HT1080 (cell line): Measurements from ENCODE around the gene ARHGEF26. TPM values are rescaled to one million over a fixed set of nuclear protein-coding genes. Genes with fewer than 3 reads are reported as not detected.
A peak's percentile ranks its signal among the peaks of the same experiment; 100 is the strongest.

Experiments used
- DNase-seq: peaks from one replicate; pipeline ENCODE4 v3.0.0-alpha.2; 2015; ENCODE audit warnings: low read depth
- total RNA-seq: library from RNA; depleted of rRNA; stranded (reverse); fragments of >200 nt; shearing (Covaris generic); gene quantifications from 2 replicates; pipeline ENCODE4 v1.2.3, GENCODE V29; 2014

Gene ARHGEF26
- total RNA-seq, 1 experiment from 2014 or later = 6.2 TPM

DNA sequence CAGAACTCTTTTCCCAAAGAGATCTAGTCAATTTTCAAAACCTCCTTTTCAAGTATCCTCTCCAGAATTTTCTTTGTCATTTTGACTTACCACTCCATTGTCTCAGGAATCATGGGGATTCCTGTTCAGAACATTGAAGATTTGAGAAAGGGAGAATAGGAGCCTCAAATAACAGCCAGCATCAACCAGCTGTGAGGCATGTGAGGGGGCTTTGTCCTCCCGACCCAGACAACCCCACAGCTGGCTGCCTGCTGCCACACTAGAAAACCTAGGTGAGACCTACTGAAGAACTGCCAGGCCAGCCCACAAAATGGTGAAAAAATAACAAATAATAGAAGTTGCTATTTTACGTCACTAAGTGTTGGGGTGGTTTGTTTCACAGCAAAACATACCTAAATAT is 5.9 kb upstream of the ARHGEF26 start:
- DNase-seq = no peak

GRCh38 chr3:154119951-154120350 is 1.2 kb upstream of the ARHGEF26 start:
- DNase-seq = no peak

GRCh38 chr3:154121701-154122551 is 736 bp downstream of the ARHGEF26 start:
- peak; percentile 58 for DNase-seq

GRCh38 chr3:154122552-154122911 is 1.3 kb downstream of the ARHGEF26 start:
- no peak for DNase-seq

GRCh38 chr3:154122912-154123559 is 1.8 kb downstream of the ARHGEF26 start:
- DNase-seq = no peak

DNA sequence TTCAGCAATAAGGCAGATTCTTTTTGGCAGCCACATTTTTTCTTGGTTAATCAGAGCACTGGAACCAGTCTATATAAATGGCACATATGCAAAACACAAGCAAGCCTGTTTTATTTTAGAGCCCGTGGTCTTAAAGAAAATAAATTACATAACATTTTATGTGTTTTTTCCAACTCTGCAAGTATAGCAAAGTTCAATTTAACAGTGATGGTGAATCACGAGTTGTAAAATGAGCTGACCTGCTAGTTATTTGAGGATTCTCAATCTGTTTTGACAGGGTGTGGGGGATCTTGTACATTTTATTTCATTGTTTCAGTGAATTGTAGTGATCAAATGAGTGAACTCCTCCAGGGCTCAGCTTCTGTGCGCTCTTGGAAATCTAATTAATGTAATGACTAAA is 2.7 kb downstream of the ARHGEF26 start:
- DNase-seq = peak; percentile 27

DNA sequence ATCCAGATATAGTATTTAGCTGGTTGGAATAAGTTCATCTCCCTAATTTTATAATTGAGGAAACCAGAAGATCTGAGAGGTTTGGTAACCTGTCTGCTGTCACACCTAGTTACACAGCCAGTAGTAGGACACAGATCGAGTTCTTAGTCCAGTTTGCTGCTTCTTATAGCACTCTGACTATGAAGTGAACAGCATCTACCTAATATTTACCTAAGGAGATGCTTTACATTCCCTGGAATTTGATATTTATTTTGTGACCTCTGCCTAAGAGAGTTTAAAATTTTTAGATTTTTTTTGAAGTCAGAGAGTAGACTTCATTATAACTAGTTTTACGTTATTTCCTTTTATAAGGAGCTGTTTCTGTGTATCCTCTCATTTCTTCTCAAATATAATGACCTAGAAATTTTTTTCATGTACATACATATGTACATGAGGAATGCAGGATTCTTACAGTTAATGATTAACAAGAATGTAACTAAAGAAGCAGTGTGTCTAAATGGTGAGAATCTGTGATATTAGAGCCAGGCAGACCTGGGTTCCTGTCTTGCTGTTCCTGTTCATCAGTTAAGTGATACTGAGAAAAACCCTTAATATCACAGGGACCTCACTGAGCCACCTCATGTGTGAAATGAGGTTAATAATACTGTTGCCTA is 4.3 kb downstream of the ARHGEF26 start:
- DNase-seq = no peak

- no peak for DNase-seq
These were observed 5.5 kb downstream of the ARHGEF26 start for GRCh38 chr3:154126651-154127050.

DNA sequence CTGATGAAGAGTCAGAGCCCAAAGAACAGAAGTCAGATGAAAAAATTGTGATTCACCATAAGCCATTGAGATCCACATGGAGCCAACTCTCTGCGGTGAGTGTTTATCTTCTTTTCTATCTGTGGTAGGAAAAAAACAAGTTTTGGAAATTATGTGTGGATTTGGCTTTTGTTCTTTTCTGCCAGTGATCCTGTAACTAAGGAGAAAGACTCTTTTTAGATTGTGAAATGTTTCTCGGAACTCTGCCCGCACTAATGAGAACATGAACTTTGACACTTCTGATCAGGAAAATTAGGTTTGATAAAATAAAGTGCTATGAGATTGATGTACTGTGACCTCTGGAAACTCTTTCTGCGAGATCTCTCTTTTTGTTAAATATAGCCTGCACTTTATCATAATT is 8.4 kb downstream of the ARHGEF26 start:
- no peak for DNase-seq

DNA sequence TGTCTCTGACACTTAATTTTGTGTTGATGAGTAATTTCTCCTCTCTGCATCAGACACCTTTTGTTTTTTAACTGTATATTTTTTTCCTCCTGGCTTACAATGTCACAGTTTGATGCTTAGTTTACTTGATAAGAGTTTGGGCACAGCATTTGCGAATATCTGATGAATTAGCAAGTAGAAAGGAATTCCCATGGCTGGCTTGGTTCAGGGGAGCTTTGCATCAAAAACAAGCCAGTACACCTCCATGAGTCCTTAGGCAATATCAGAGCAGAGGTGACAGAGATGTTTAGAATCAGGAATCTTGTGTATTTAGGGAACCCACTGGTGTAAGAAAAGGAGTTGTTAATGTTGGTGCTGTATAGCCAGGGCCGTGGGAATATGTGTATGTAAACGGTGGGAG is 9.3 kb downstream of the ARHGEF26 start:
- no peak for DNase-seq

GRCh38 chr3:154131830-154132229 is 10.6 kb downstream of the ARHGEF26 start:
- no peak for DNase-seq

DNA sequence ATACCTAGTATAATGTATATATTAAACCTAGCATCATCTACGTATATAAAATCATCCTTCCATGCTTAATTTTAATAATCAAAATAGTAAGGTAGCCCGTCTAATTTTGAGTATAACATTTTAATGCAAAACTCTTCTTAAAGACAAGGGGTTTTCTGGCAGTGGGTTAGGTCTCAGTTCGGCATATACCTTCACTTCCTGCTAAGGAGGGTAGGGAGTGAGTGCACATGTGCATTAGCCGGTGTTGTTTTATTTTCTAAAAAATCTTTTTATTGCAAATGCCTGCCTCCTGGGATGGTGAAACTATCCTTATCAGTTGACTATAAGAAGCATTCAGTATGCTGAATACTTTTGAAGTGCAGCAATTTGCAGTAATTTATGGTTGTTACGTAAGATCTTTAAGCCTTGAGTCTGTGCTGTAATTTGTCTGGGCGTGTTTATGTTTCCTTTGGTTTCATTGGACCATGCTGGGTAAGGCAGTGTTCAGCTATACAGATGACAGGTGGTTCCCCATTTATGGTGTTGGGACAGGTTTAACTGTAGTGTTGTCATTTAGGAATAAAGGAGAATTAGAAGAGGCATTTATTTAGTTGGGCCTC is 11.7 kb downstream of the ARHGEF26 start:
- no peak for DNase-seq

DNA sequence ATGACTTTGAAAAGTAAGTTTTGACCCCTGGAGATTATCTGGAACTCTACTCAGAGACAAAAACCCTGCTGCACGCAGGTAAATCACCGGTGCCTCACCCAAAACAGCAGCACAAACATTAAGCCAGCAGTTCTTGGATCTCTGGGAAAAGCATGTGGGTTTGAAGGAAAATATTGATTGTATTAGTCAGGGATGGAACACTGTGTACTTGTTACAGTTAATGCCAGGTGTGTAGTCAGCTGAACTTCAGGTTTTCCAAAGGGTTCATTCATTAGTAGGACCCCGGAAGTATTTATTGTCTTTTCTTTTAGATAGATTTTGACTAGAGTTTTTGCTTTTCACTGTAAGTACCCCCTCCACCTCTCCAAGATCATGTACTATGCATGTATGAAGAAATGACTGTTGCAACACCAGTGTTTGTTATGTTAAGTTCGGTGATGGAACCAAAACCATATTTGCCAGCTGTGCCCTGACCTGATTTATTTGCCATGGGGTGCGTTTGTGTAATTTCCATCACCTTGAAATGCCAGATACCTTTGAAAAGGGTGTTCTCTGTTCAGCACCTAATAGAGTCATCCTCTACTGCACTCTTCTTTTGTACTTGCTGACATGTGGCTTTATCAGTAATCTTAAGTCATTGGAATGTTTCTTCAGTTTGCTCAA is 14.5 kb downstream of the ARHGEF26 start:
- no peak for DNase-seq

- no peak for DNase-seq
These were observed 15.8 kb downstream of the ARHGEF26 start for GRCh38 chr3:154137036-154137435.

DNA sequence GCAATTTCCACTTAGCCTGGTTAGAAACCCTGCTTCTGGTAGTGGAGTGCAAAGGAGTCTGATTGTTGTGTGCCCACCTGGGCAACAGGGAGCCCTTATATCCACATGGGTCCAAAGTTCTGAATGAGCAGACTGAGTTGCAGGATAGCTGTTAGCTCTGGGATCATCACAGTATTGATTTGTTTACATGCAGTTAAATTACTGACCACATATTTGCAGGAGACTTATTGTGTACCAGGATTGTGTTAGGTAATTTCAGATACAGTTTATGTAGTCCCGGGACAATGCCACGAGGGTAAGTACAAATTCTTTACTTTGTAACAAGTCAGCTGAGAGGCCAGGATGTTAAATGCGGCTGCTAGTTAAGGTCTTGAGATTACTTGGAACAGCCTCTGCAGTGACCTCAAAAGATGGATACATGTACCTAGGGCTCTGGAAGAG is 18.8 kb downstream of the ARHGEF26 start:
- DNase-seq = no peak

- DNase-seq = no peak
These were observed 21.4 kb downstream of the ARHGEF26 start for GRCh38 chr3:154142608-154143007.

DNA sequence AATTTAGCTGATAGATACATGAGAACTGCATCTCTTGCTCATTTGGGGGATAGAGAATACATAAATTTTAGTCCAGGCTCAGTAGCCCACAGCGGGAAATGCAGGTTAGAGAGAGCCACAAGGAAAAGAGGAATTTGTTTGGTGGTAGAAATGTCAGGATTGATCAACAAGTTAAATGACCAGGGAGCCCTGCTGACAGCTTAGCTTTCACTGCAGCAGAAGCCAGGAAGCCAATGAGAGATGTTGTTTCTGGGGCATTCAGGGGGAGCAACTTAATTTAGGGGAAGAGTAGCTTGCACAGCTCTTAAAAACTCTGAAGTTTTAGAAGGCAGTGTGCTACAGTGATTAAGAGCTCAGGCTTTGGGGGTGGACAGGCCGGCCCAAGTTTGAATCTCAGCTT is 22.7 kb downstream of the ARHGEF26 start:
- DNase-seq = no peak

DNA sequence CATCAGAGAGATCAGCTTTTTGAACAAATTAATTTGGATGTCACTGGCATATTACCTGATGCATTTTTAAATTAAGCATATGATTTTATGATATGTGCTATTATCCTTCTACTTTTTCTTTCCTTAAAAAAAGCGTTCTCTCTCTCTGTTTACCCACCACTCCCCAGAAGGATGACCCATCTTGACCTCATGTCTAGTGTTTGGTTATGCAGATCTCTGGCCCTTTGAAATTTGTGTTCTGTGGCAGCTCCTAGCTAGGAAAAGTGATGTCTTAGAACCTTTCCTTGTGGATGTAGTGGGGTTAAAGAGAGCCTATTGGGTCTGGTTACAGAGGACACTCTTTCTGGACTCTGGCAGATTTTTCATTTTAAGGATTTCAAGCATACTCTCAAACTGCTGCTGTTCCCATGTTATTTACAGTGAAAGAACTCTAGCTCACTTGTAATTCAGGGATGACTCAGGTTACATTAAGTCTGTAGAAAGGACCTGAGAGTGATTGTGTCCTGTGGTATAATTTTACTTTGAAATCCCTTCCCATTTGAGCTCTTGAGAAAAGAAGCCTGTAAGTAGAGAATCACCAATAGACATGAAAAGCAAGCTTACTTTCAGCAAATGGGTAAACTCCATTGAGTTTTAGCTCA is 23.8 kb downstream of the ARHGEF26 start:
- peak; percentile 28 for DNase-seq

DNA sequence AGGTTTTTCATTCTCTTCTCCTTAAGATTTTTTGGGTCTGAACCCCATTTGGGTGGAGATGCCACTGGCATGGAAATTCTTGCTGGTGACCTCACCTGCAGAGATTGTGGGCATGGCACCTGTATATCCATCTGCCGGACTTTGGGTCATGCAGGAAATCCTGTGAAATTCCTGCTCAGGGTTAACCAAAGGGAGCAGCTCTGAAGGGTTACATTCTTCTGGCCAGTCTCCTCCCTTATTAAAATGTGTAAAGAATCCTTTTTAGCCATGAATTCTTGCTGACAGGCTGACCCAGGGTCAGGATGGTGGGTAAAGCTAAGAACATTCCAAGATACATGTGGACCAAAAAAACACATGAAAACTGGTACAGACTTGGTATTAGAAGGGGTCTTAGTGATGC is 27.4 kb downstream of the ARHGEF26 start:
- peak; percentile 32 for DNase-seq

- DNase-seq = no peak
These were observed 28.1 kb downstream of the ARHGEF26 start for GRCh38 chr3:154149286-154149685.

GRCh38 chr3:154151969-154152368 is 30.8 kb downstream of the ARHGEF26 start:
- peak; percentile 94 for DNase-seq
